Measurements from ENCODE around the gene NOPCHAP1.
A peak's percentile ranks its signal among the peaks of the same experiment; 100 is the strongest.
"Not testable (repeated sequence)": the region's sequence is repeated elsewhere in the genome, so short reads cannot be mapped to it uniquely, and the experiment has no call there.

Gene NOPCHAP1, protein sequence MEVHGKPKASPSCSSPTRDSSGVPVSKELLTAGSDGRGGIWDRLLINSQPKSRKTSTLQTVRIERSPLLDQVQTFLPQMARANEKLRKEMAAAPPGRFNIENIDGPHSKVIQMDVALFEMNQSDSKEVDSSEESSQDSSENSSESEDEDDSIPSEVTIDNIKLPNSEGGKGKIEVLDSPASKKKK

GRCh38 chr12:104986022-104986941, at the start of gene NOPCHAP1:
Gene NOPCHAP1, plus strand, starts transcription at chr12:104986316. Its CDS starts 37 bp downstream, at chr12:104986353.
- peaks cover 12 to 13% of the 10 kb centered on the region in 2 experiments for H3K4me1 ChIP-seq (ENCODE audit: control insufficient read depth in 1 of 2, insufficient read depth in 1 of 2, low read depth in 1 of 2, low read length in 1 of 2)
- peak within 1 kb of the TSS; percentile 77 to 81 for H3K4me3 ChIP-seq (ENCODE audit: low read depth in 1 of 2, low read length in 1 of 2)
- no peaks in the 10 kb centered on the region for H3K36me3 ChIP-seq
- peak; percentile 30 for TF ChIP-seq CTCF (IDR thresholded peaks at IDR 0.05)
- H3K27me3 ChIP-seq, result peaks cover 13% of the 10 kb centered on the region
- H3K9me3 ChIP-seq, result no peaks in the 10 kb centered on the region
- H3K27ac ChIP-seq, result no peak within 1 kb of the TSS

DNA sequence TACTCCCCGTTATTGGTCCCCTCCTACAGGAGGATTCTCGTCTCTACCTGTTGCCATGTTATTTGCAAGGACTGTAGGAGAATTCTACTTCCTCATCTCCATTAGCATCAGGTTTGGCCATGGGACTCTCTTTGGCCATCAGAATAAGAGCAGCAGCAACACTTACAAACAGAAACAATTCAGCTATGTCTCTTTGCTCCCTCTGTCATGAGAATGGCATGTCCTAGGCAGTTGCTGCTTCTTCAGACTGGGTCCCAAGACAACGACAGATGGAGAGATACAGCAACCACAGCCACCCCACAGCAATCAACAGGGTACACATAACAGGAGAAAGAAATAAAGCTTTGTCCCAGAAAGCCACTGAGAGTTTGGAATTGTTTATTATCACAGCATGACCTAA, 47.7 kb upstream of the NOPCHAP1 start:
- no peaks in the 10 kb centered on the region for H3K4me1 ChIP-seq (ENCODE audit: control insufficient read depth in 1 of 2, insufficient read depth in 1 of 2, low read depth in 1 of 2, low read length in 1 of 2)
- no peak overlapping the region for H3K4me3 ChIP-seq (ENCODE audit: low read depth in 1 of 2, low read length in 1 of 2)
- TF ChIP-seq CTCF (IDR thresholded peaks at IDR 0.05), result no peak

GRCh38 chr12:104939089-104939488, 47.0 kb upstream of the NOPCHAP1 start:
- no peak overlapping the region for H3K4me3 ChIP-seq (ENCODE audit: low read depth in 1 of 2, low read length in 1 of 2)
- no peaks in the 10 kb centered on the region for H3K36me3 ChIP-seq
- no peaks in the 10 kb centered on the region for H3K9me3 ChIP-seq
- H3K4me1 ChIP-seq (ENCODE audit: control insufficient read depth in 1 of 2, insufficient read depth in 1 of 2, low read depth in 1 of 2, low read length in 1 of 2), result no peaks in the 10 kb centered on the region
- no peak for TF ChIP-seq CTCF (IDR thresholded peaks at IDR 0.05)
- H3K27me3 ChIP-seq, result no peaks in the 10 kb centered on the region
- no peak overlapping the region for H3K27ac ChIP-seq

More for the DNA sequence above, 47.7 kb upstream of the NOPCHAP1 start:
- no peaks in the 10 kb centered on the region for H3K9me3 ChIP-seq
- no peaks in the 10 kb centered on the region for H3K27me3 ChIP-seq
- H3K36me3 ChIP-seq, result no peaks in the 10 kb centered on the region
- H3K27ac ChIP-seq, result no peak overlapping the region

DNA sequence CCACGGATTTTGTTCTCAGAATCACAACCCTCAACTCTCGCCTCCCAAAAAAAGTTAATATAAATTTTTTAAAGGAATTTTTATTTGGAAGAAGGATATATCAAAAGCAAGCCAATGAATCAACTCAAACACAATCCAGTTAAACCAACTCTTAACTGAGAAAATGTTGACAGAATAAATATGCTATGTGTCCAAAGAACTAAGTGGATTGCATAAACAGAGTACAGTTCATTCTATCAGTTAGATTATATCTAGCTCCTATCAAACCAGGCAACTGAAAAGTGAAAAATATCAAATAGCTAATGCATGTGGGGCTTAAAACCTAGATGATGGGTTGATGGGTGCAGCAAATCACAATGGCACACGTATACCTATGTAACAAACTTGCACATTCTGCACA, 44.7 kb upstream of the NOPCHAP1 start:
- H3K27ac ChIP-seq, result no peak overlapping the region
- H3K4me1 ChIP-seq (ENCODE audit: control insufficient read depth in 1 of 2, insufficient read depth in 1 of 2, low read depth in 1 of 2, low read length in 1 of 2), result no peaks in the 10 kb centered on the region
- no peaks in the 10 kb centered on the region for H3K9me3 ChIP-seq
- H3K27me3 ChIP-seq, result no peaks in the 10 kb centered on the region
- no peak overlapping the region for H3K4me3 ChIP-seq (ENCODE audit: low read depth in 1 of 2, low read length in 1 of 2)
- no peak for TF ChIP-seq CTCF (IDR thresholded peaks at IDR 0.05)
- H3K36me3 ChIP-seq, result no peaks in the 10 kb centered on the region

- Histone ChIP-seq H3K4me3 (ENCODE audit: low read depth in 1 of 2, low read length in 1 of 2) (no peak overlapping the region), H3K9me3 (no peaks in the 10 kb centered on the region)
- no peak for TF ChIP-seq CTCF (IDR thresholded peaks at IDR 0.05)
Measured at GRCh38 chr12:104942075-104942474, 44.0 kb upstream of the NOPCHAP1 start.

DNA sequence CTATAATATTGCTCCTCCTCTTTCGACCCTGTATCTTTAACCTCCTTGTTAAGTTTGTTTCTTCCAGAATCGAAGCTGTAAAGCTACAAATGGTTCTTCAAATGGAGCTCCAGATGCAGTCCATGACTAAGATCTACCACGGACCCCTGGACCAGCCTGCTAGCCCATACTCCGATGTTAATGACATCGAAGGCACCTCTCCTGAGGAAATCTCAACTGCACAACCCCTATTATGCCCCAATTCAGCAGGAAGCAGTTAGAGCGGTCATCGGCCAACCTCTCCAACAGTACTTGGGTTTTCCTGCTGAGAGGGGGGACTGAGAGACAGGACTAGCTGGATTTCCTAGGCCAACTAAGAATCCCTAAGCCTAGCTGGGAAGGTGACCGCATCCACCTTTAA, 42.7 kb upstream of the NOPCHAP1 start:
- not testable (repeated sequence) for H3K27ac ChIP-seq; H3K4me3 ChIP-seq (ENCODE audit: low read depth in 1 of 2, low read length in 1 of 2); H3K4me1 ChIP-seq (ENCODE audit: control insufficient read depth in 1 of 2, insufficient read depth in 1 of 2, low read depth in 1 of 2, low read length in 1 of 2); H3K36me3 ChIP-seq; H3K9me3 ChIP-seq; H3K27me3 ChIP-seq

More at GRCh38 chr12:104942075-104942474, 44.0 kb upstream of the NOPCHAP1 start:
- Histone ChIP-seq H3K27ac (no peak overlapping the region), H3K27me3 (no peaks in the 10 kb centered on the region), H3K36me3 (no peaks in the 10 kb centered on the region), H3K4me1 (ENCODE audit: control insufficient read depth in 1 of 2, insufficient read depth in 1 of 2, low read depth in 1 of 2, low read length in 1 of 2) (no peaks in the 10 kb centered on the region)
